ENCODE measurements around the gene MEG3. TPM values are rescaled to one million over a fixed set of nuclear protein-coding genes. Genes with fewer than 3 reads are reported as not detected.

The MEG3 gene
- total and polyA plus RNA-seq, 2 donors (not counting 3 experiments of a cell fraction or from before 2014, with no cell fraction given), result 378 to 508 TPM

DNA sequence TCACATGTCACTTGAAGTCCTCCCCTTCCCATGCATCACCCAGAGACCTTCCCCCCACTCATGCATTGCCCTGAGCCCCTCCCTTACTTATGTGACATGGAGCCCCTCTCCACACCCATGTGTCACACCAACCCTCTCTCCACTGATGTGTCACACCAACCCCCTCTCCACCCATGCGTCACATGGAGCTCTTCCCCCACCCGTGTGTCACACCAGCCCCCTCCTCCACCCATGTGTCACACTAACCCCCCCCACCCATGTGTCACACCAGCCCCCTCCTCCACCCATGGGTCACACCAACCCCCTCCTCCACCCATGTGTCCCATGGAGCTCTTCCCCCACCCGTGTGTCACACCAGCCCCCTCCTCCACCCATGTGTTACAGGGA is 47.2 kb downstream of the MEG3 start:
- BruUV-seq (replicated peaks), result no TSS peak
- no peaks in the 10 kb centered on the region for H3K79me2 ChIP-seq (ENCODE audit: control insufficient read depth, insufficient read depth, low read length)
- no peak overlapping the region for H3K9ac ChIP-seq (replicated peaks; ENCODE audit: extremely low read depth, insufficient read depth, low read length)
- H3K27me3 ChIP-seq (ENCODE audit: control insufficient read depth in 2 of 2, insufficient read depth in 2 of 2, low read length in 2 of 2), result no peaks in the 10 kb centered on the region
- H3K9me3 ChIP-seq (replicated peaks; ENCODE audit: control insufficient read depth, insufficient read depth, low read length), result no peaks in the 10 kb centered on the region
- TF ChIP-seq POLR2A (IDR thresholded peaks at IDR 0.05; ENCODE audit: low read depth, low read length) (no peak), CTCF (IDR thresholded peaks at IDR 0.05; ENCODE audit: extremely low read depth in 1 of 2, insufficient read depth in 1 of 2, low read depth in 1 of 2, low read length in 2 of 2) (no peak), MYC (IDR thresholded peaks at IDR 0.05; ENCODE audit: low read depth, low read length) (no peak), EZH2 (IDR thresholded peaks at IDR 0.05; ENCODE audit: borderline replicate concordance, low read depth, low read length, severe bottlenecking) (no peak), POLR2AphosphoS5 (IDR thresholded peaks at IDR 0.05; ENCODE audit: insufficient read depth, low read depth, low read length) (no peak), JUN (IDR thresholded peaks at IDR 0.05; ENCODE audit: borderline replicate concordance, insufficient read depth, insufficient read length, low read depth) (no peak), GATA2 (IDR thresholded peaks at IDR 0.05; ENCODE audit: insufficient read depth, insufficient read length, low read depth, low read length) (no peak), FOS (IDR thresholded peaks at IDR 0.05; ENCODE audit: borderline replicate concordance, insufficient read depth, low read length) (no peak)
- TF ChIP-seq, protein P1, sequence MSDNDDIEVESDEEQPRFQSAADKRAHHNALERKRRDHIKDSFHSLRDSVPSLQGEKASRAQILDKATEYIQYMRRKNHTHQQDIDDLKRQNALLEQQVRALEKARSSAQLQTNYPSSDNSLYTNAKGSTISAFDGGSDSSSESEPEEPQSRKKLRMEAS (IDR thresholded peaks at IDR 0.05; ENCODE audit: insufficient read depth, insufficient read length), result no peak
- FAIRE-seq (no peak), DNase-seq (ENCODE audit: low read depth, low spot score) (no peak)
- H3K27ac ChIP-seq (ENCODE audit: insufficient read depth, low read depth, low read length), result no peak overlapping the region
- no peak overlapping the region for H3K4me3 ChIP-seq (replicated peaks in 1 of 3; ENCODE audit: insufficient read depth in 1 of 3, low read depth in 1 of 3, low read length in 3 of 3)
- POLR2A ChIA-PET, result no interaction called here
- dilution Hi-C loops (cut with MboI; ENCODE audit: extremely low pct_ligation_motif_present, low sequenced_read_pairs) (no loop called here), intact Hi-C loops (cut with micrococcal nuclease) (no loop called here)
- CTCF ChIA-PET, result interaction anchor here (1.1 kb wide), 1 partner anchor 20 kb away, joined by 4 read pairs; no protein-coding TSS in a partner anchor
- H4K20me1 ChIP-seq (replicated peaks; ENCODE audit: control insufficient read depth, extremely low read depth, insufficient read depth, low read length), result no peaks in the 10 kb centered on the region
- H3K36me3 ChIP-seq (ENCODE audit: control insufficient read depth in 2 of 2, extremely low read depth in 1 of 2, insufficient read depth in 2 of 2, low read length in 2 of 2), result peaks cover 0 to 7% of the 10 kb centered on the region in 2 experiments
- H3K4me1 ChIP-seq (ENCODE audit: control insufficient read depth, extremely low read depth, insufficient read depth, low read length), result no peaks in the 10 kb centered on the region
- no peak overlapping the region for H2AFZ ChIP-seq (ENCODE audit: low read depth, low read length)
- H3K9me1 ChIP-seq (replicated peaks; ENCODE audit: control insufficient read depth, extremely low read depth, insufficient read depth, low read length), result no peaks in the 10 kb centered on the region
- no peak overlapping the region for H3K4me2 ChIP-seq (ENCODE audit: insufficient read depth, low read length)
